Adipose tissue (tissue), 3 donors: ENCODE data around the gene IFNL4. TPM values are rescaled to one million over a fixed set of nuclear protein-coding genes. Genes with fewer than 3 reads are reported as not detected.

Source experiments
- H3K27ac ChIP-seq: one replicate; pipeline ENCODE4 v1.5.1; 2013; ENCODE audit warnings: low read depth, low read length
- WGBS, 3 donors: extraction: QIAGEN DNeasy Blood & Tissue Kit; methylation state at CpG; one replicate each; pipeline ENCODE4 v1.1.7; 2013; 5-methylcytosine and 5-hydroxymethylcytosine counted together
- polyA plus RNA-seq, 3 donors: library from polyadenylated mRNA; stranded (reverse); fragments of 200-250 nt; gene quantifications; one replicate each; pipeline ENCODE4 v1.2.3, GENCODE V29; 2013
- donor health status: healthy with polysubstance abuse.
- donor health status: Bipolar disorder and iron deficiency.
- donor health status: healthy.

The IFNL4 gene
- polyA plus RNA-seq, 3 donors, result not detected

GRCh38 chr19:39203372-39204341, 45.0 kb downstream of the IFNL4 start, which contains the start of gene SYCN:
Gene SYCN, minus strand, starts transcription at chr19:39204263. Its CDS starts 9 bp downstream, at chr19:39204254.
- no peak within 1 kb of the TSS for H3K27ac ChIP-seq
- WGBS, 3 donors, result 13 to 29% (median 20%) methylated on average over 56 to 57 of the region's 57 CpGs

GRCh38 chr19:39202998-39203355, 45.7 kb downstream of the IFNL4 start:
- no peak overlapping the region for H3K27ac ChIP-seq
- WGBS, 3 donors, result 10 to 100% (median 100%) methylated on average over 1 of the region's 1 CpG

DNA sequence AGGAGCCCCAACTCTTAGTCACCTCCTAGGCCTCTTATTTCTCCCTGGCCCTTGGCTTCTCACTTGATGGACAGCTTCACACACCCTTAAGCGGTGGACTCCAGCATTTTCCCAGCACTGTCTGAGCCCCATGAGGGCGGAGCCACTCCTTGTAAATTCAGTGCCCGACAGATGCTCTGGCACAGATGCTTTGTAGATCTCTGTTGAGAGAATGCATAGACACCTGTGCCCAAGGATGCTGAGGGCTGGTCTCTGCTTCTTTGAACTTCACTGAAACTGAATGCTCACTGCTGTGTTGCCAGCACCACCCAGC, 47.9 kb downstream of the IFNL4 start:
- 26 to 87% (median 76%) methylated on average over 3 of the region's 3 CpGs for WGBS, 3 donors
- H3K27ac ChIP-seq, result no peak overlapping the region

DNA sequence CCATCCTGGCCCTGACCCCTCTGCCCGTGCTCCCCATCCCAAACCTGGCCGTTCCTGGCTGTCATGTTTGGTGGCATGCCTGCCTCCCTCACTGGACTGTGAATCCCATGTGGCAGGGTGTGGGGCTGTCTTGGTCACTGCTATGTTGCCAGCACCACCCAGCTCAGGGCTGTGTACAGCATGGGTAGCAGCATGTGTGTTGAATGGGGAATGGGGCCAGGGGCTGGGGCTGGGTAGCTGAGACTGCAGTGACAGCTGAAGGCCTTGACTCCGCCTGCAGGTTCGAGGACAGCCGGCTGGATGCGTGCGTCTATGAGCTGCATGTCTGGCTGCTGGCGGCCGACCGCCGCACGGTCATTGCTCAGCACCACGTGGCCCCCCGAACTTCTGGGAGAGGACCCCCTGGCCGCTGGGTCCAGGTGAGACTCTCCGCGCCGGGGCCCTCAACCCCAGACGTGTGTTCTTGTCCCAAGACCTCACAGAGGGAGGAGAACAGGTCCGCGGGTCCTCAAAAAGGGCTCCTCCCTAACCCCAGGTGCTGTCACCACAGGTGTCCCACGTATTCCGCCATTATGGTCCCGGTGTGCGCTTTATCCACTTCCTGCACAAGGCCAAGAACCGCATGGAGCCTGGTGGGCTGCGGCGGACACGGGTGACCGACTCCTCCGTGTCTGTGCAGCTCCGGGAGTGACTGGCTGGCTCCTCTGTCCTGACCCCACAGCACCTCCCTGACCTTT, 48.4 kb downstream of the IFNL4 start:
- H3K27ac ChIP-seq, result no peak overlapping the region
- WGBS, 3 donors, result 42 to 84% (median 84%) methylated on average over 20 to 32 of the region's 32 CpGs

GRCh38 chr19:39199025-39199424, 49.6 kb downstream of the IFNL4 start:
- no peak overlapping the region for H3K27ac ChIP-seq
- WGBS, 3 donors, result 26 to 39% (median 33%) methylated on average over 11 of the region's 11 CpGs

DNA sequence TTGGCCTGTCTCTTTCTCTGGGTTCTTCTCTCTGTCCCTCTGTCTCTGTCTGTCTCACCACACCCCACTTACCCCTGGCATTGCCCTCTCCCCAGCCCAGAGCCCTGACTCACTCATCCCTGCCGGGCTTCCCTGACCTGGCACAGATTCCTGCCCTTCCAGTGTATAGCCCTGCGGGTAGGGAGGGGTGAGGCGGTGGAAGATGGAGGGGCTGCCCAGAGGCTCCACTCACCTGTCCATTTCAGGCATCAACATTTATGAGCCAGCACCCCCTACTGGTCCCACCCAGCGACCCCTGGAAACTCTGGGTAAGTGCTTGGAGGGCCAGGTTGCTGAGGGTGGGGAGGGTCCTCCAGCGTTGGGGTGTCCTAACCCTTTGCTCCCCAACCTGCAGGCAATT, 50.8 kb downstream of the IFNL4 start:
- no peak overlapping the region for H3K27ac ChIP-seq
- WGBS, 3 donors, result 32 to 60% (median 60%) methylated on average over 5 of the region's 5 CpGs

- no peak within 1 kb of the TSS for H3K27ac ChIP-seq
- 1 to 6% (median 5%) methylated on average over 37 to 51 of the region's 51 CpGs for WGBS, 3 donors
These were observed 51.6 kb downstream of the IFNL4 start, which contains the start of gene NCCRP1 for GRCh38 chr19:39196860-39197562. Gene NCCRP1, plus strand, starts transcription at chr19:39196964. Its CDS starts 19 bp downstream, at chr19:39196983.

GRCh38 chr19:39196320-39196719, 52.3 kb downstream of the IFNL4 start:
- 8 to 21% (median 20%) methylated on average over 6 to 7 of the region's 7 CpGs for WGBS, 3 donors
- no peak overlapping the region for H3K27ac ChIP-seq

Other genes starting within 250 kb of the IFNL4 start
- gene FBXO27, start 216.3 kb downstream of the IFNL4 start, polyA plus RNA-seq, result 10 to 100 TPM in 1 of 3 donors, 1 to 10 TPM in 2; 3.1 to 19.0 (median 4.4) TPM
- under 1 TPM in 1 of 3 donors, not detected in 2; 0.01 TPM for gene ACP7, start 164.5 kb downstream of the IFNL4 start, polyA plus RNA-seq
- 10 to 100 TPM; 13.2 to 23.7 (median 14.2) TPM for gene PAK4, start 123.1 kb downstream of the IFNL4 start, polyA plus RNA-seq
- gene NCCRP1, start 51.9 kb downstream of the IFNL4 start, polyA plus RNA-seq, result 1 to 10 TPM in 1 of 3 donors, under 1 TPM in 1, not detected in 1; 0.40 to 2.4 TPM
- gene SYCN, start 44.6 kb downstream of the IFNL4 start, polyA plus RNA-seq, result 100 to 1,000 TPM in 1 of 3 donors, 1 to 10 TPM in 1, not detected in 1; 1.0 to 939 TPM
- gene IFNL3, start 3.9 kb downstream of the IFNL4 start, polyA plus RNA-seq, result not detected
- not detected for gene IFNL2, start 19.5 kb upstream of the IFNL4 start, polyA plus RNA-seq
- gene IFNL1, start 47.6 kb upstream of the IFNL4 start, polyA plus RNA-seq, result not detected
- 1 to 10 TPM in 1 of 3 donors, under 1 TPM in 2; 0.67 to 1.2 (median 0.98) TPM for gene LRFN1, start 72.0 kb upstream of the IFNL4 start, polyA plus RNA-seq
- gene GMFG, start 87.2 kb upstream of the IFNL4 start, polyA plus RNA-seq, result 100 to 1,000 TPM in 1 of 3 donors, 10 to 100 TPM in 2; 12.9 to 156 (median 86.3) TPM
- gene SAMD4B, start 93.6 kb upstream of the IFNL4 start, polyA plus RNA-seq, result 10 to 100 TPM; 34.3 to 79.0 (median 77.6) TPM
- 10 to 100 TPM; 21.4 to 36.2 (median 34.2) TPM for gene PAF1, start 142.2 kb upstream of the IFNL4 start, polyA plus RNA-seq
- 10 to 100 TPM; 16.9 to 32.2 (median 21.8) TPM for gene MED29, start 142.5 kb upstream of the IFNL4 start, polyA plus RNA-seq
- 1,000 to 10,000 TPM in 2 of 3 donors, 10 to 100 TPM in 1; 80.2 to 1,764 (median 1,356) TPM for gene ZFP36, start 158.0 kb upstream of the IFNL4 start, polyA plus RNA-seq
- gene PLEKHG2, start 163.8 kb upstream of the IFNL4 start, polyA plus RNA-seq, result 10 to 100 TPM in 2 of 3 donors, 1 to 10 TPM in 1; 3.0 to 38.8 (median 27.2) TPM
- gene RPS16, start 187.1 kb upstream of the IFNL4 start, polyA plus RNA-seq, result 1,000 to 10,000 TPM; 2,185 to 4,039 (median 3,887) TPM
- 100 to 1,000 TPM in 1 of 3 donors, 10 to 100 TPM in 2; 64.7 to 107 (median 71.3) TPM for gene SUPT5H, start 196.7 kb upstream of the IFNL4 start, polyA plus RNA-seq
- gene TIMM50, start 232.0 kb upstream of the IFNL4 start, polyA plus RNA-seq, result 10 to 100 TPM; 26.8 to 63.0 (median 32.4) TPM